Heart right ventricle (tissue), 16 donors: Measurements from ENCODE around the gene HDHD5. TPM values are rescaled to one million over a fixed set of nuclear protein-coding genes. Genes with fewer than 3 reads are reported as not detected.

ENCODE experiments used
- ATAC-seq, 8 donors: fragments of 200-7000 bp; cut with Tn5 transposase; one replicate each; pipeline ENCODE4 v1.9.1; 2020; ENCODE audit warnings: mild to moderate bottlenecking in 8 of 8, moderate library complexity in 8 of 8, moderate number of reproducible peaks in 1 of 8
- DNase-seq, 2 donors: peaks; one replicate each; pipeline ENCODE4 v3.0.0-alpha.2; 2020
- H3K27ac ChIP-seq, 10 donors: fragments of 200-600 bp; sonication (generic) in 2 of 10; one replicate each; pipeline versions ENCODE4 v1.5.0 to v1.8.0; 2020 to 2022; ENCODE audit warnings: mild to moderate bottlenecking in 3 of 10
- H3K27me3 ChIP-seq, 7 donors: fragments of 200-600 bp; one replicate each; pipeline ENCODE4 v1.8.0; 2021 to 2022; ENCODE audit warnings: mild to moderate bottlenecking in 2 of 7
- H3K36me3 ChIP-seq, 9 donors: fragments of 200-600 bp; sonication (generic) in 1 of 9; one replicate each; pipeline versions ENCODE4 v1.5.0 to v1.8.0; 2020 to 2022; ENCODE audit warnings: mild to moderate bottlenecking in 2 of 9
- H3K4me1 ChIP-seq, 9 donors: fragments of 200-600 bp; sonication (generic) in 1 of 9; one replicate each; pipeline versions ENCODE4 v1.5.0 to v1.8.0; 2020 to 2022; ENCODE audit warnings: mild to moderate bottlenecking in 4 of 9
- H3K4me3 ChIP-seq, 10 donors: fragments of 200-600 bp; sonication (generic) in 2 of 10; one replicate each; pipeline versions ENCODE4 v1.5.0 to v1.8.0; 2020 to 2022; ENCODE audit warnings: mild to moderate bottlenecking in 7 of 10, moderate library complexity in 2 of 10
- H3K9me3 ChIP-seq, 11 donors: fragments of 200-600 bp in 10 of 11; sonication (generic) in 2 of 11; one replicate each; pipeline versions ENCODE4 v1.5.0 to v1.8.0; 2013 to 2022; ENCODE audit warnings: mild to moderate bottlenecking in 2 of 11, control low read depth in 1 of 11, moderate library complexity in 1 of 11
- WGBS, 2 donors: extraction: QIAGEN DNeasy Blood & Tissue Kit; methylation state at CpG; one replicate each; pipeline ENCODE4 v1.1.7; 2013; ENCODE audit warnings: inconsistent platforms in 1 of 2; 5-methylcytosine and 5-hydroxymethylcytosine counted together
- intact Hi-C, 10 donors: fragments of 100-400 bp; cut with DNase I; formaldehyde crosslinking; loops; one replicate each; pipeline versions ENCODE4 v1.11.1 to v1.14.2; 2022
- polyA plus RNA-seq, 2 donors: library from polyadenylated mRNA; stranded (reverse); fragments of 200-250 nt; gene quantifications; one replicate each; pipeline ENCODE4 v1.2.3, GENCODE V29; 2013
- total RNA-seq, 10 donors: library from RNA; stranded (reverse); fragmentation: NEBNext Ultra II Directional in 3 of 10; extraction: Animal tissue kit (Norgen Biotek cat#: 25700) in 3 of 10; gene quantifications; one replicate each; pipeline versions ENCODE4 v1.2.1 to v1.2.4, GENCODE V29; 2021 to 2023
- TF ChIP-seq, protein P1 (sequence below), 9 donors: fragments of 200-600 bp; sonication (generic) in 2 of 9; IDR thresholded peaks; one replicate each; pipeline versions ENCODE4 v1.5.0 to v1.8.0; 2021 to 2022; ENCODE audit warnings: antibody characterized with exemption in 9 of 9, mild to moderate bottlenecking in 5 of 9, moderate library complexity in 1 of 9
- donor health status: Arrhythmogenic right ventricular cardiomyopathy.
- donor health status: ischemic (EF 13 %, LVEDD 7.1; RV severe dilation, severe dysfunction).
- donor health status: healthy with polysubstance abuse.
- donor health status: DM: no; HTN: yes; CAD: no.
- donor health status: DM: no; HTN: no; CAD: no.
- donor health status: ischemic (EF 25% LVEDD 6.9; RV normal size, moderate dysfunction).
- donor health status: ischemic (EF 25% LVEDD 5.7; RV mildly dilated, moderate dysfunction).
- donor health status: healthy.
- donor health status: DM: yes; HTN: yes; CAD: no.
- donor health status: Ischemic cardiomyopathy.
- donor health status: ischemic (EF 35%, LVEDD 5.7; RV mildly dilated, moderate dysfunction).
- donor health status: nonischemic (EF 11% LVEDD 7.7; RV severe dilation, severe dysfunction).
- donor health status: DM: yes; HTN: yes; CAD: no.
- donor health status: PGD.
- donor health status: ischemic (EF 29% LVEDD 5.4; RV normal size, mild dysfunction).
- donor health status: nonischemic (EF 23%, LVEDD 6.1; RV moderate dilation, normal function).

Gene HDHD5
- total and polyA plus RNA-seq, 12 donors: 23.6 to 60.4 (median 50.3) TPM

DNA sequence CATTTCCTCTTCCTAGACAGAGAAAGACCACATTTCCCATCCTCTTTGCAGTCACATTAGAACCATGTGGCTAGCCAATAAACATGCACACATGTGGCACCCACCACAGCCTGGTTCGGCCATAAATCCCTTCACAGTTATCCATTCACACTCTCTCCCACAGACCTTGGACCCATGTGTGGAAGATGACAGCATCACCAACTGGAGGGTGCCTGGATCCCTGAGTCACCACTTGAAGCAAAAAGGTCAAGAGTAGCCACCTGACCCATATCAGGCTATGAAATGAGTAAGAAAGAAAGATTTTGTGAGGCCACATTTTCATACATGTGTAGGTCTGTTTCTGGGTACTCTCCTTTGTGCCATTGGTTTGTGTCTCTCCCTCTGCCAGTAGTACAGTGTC, 28.9 kb downstream of the HDHD5 start:
- intact Hi-C loops: no loop called here

DNA sequence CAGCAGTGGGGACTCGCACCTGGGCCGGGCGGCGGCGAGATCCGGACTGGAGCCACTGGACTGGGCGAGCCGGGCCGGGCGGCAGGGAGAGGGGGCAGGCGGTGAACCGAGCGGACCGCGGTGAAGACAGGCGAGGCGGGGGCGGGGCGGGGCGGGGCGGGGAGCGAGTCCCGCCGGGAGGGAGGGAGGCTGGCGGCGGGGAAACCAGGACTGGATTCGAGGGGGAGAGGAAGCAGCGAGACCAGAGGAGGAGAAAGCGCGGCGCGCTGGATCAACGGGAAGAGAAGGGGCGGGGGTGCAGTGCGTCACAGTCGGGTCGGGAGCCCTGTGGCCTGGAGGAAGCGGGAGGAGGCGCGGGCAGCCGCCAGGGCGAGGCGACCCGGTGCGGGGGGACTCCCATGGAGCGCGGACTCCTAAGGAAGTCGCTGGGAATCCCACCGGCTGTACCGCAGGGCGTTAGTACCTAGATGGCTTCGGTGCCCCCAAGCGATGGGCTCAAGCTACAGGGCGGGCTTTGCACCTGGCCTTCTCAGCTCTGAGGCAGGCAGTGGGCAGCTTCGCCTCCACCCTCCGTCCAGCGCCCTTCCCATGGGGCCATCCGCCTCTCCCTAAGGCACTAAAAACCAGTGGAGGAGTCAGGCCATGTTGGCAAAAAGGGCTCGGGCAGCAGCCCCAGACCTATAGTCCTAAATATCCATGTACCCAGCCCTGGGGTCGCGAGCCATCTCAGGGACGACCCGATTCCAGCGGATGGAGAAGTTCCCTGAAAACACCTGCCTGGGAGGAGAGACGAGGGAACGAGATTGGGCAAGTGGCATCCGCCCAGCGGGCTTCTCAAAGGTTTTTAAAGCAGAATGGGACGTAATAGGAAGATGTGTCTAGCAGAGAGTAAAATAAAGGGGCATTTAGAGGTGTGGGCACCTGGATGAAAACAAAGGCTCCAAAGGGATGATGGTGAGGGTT, 37.6 kb downstream of the HDHD5 start, which contains the start of gene TMEM121B:
Gene TMEM121B (minus strand): TSS at position 128 of the 963 bp plus-strand sequence. CDS start 233 bp downstream, outside the sequence.
- Histone ChIP-seq H3K4me1 (peaks cover 3 to 42% (median 23%) of the 10 kb centered on the region in 9 donors), H3K27me3 (peaks cover 0 to 31% (median 0%) of the 10 kb centered on the region in 7 donors), H3K9me3 (no peaks in the 10 kb centered on the region), H3K27ac (peak within 1 kb of the TSS in 8 of 10 donors; percentile 39 to 82 (median 68)), H3K36me3 (no peaks in the 10 kb centered on the region), H3K4me3 (peak within 1 kb of the TSS; percentile 58 to 80 (median 68))
- WGBS, 2 donors: 6 to 7% methylated on average over 53 to 69 of the region's 69 CpGs
- intact Hi-C loops: loop anchor here in 8 of 10 donors (1.0 to 5.0 kb wide), 6 partner anchors 11 to 51 kb away; partner anchors contain the start of gene HDHD5 (in 4 of the 8)
- TF ChIP-seq, protein P1, sequence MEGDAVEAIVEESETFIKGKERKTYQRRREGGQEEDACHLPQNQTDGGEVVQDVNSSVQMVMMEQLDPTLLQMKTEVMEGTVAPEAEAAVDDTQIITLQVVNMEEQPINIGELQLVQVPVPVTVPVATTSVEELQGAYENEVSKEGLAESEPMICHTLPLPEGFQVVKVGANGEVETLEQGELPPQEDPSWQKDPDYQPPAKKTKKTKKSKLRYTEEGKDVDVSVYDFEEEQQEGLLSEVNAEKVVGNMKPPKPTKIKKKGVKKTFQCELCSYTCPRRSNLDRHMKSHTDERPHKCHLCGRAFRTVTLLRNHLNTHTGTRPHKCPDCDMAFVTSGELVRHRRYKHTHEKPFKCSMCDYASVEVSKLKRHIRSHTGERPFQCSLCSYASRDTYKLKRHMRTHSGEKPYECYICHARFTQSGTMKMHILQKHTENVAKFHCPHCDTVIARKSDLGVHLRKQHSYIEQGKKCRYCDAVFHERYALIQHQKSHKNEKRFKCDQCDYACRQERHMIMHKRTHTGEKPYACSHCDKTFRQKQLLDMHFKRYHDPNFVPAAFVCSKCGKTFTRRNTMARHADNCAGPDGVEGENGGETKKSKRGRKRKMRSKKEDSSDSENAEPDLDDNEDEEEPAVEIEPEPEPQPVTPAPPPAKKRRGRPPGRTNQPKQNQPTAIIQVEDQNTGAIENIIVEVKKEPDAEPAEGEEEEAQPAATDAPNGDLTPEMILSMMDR (IDR thresholded peaks at IDR 0.05): no peak
- DNase-seq (peak; percentile 79 to 85), ATAC-seq (peak; percentile 77 to 93 (median 86))

More for the DNA sequence above, 28.9 kb downstream of the HDHD5 start:
- TF ChIP-seq, protein P1 (IDR thresholded peaks at IDR 0.05): no peak
- DNase-seq (no peak), ATAC-seq (no peak)
- peaks cover 0 to 15% (median 5%) of the 10 kb centered on the region in 9 donors for H3K4me1 ChIP-seq
- H3K27ac ChIP-seq: no peak overlapping the region
- no peaks in the 10 kb centered on the region for H3K27me3 ChIP-seq
- H3K9me3 ChIP-seq: no peaks in the 10 kb centered on the region
- no peak overlapping the region for H3K4me3 ChIP-seq
- WGBS, 2 donors: 95 to 100% methylated on average over 1 of the region's 1 CpG
- H3K36me3 ChIP-seq: peaks cover 0 to 2% (median 0%) of the 10 kb centered on the region in 9 donors

- Histone ChIP-seq H3K27me3 (peaks cover 0 to 31% (median 0%) of the 10 kb centered on the region in 7 donors), H3K4me3 (peak overlapping the region; percentile 58 to 80 (median 68)), H3K27ac (peak overlapping the region in 8 of 10 donors; percentile 39 to 82 (median 68)), H3K4me1 (peaks cover 3 to 50% (median 23%) of the 10 kb centered on the region in 9 donors), H3K36me3 (no peaks in the 10 kb centered on the region), H3K9me3 (no peaks in the 10 kb centered on the region)
- intact Hi-C loops: loop anchor here in 8 of 10 donors (1.0 to 5.0 kb wide), 6 partner anchors 12 to 52 kb away; partner anchors contain the start of gene HDHD5 (in 4 of the 8)
- ATAC-seq (peak in 1 of 8 donors; percentile 10), DNase-seq (no peak)
- TF ChIP-seq, protein P1 (IDR thresholded peaks at IDR 0.05): no peak
- 0 to 1% methylated on average over 30 to 70 of the region's 70 CpGs for WGBS, 2 donors
These were observed 38.3 kb downstream of the HDHD5 start for GRCh38 chr22:17120711-17121232.

GRCh38 chr22:17120281-17120680, 38.8 kb downstream of the HDHD5 start:
- TF ChIP-seq, protein P1 (IDR thresholded peaks at IDR 0.05): peak in 1 of 9 donors; percentile 5
- peak; percentile 61 to 71 for DNase-seq
- intact Hi-C loops: loop anchor here in 8 of 10 donors (2.0 to 5.0 kb wide), 5 partner anchors 33 to 52 kb away; partner anchors contain the start of gene HDHD5 (in 4 of the 8)
- Histone ChIP-seq H3K4me3 (peak overlapping the region in 7 of 10 donors; percentile 64 to 80 (median 69)), H3K4me1 (peaks cover 3 to 54% (median 23%) of the 10 kb centered on the region in 9 donors), H3K27me3 (peaks cover 0 to 31% (median 0%) of the 10 kb centered on the region in 7 donors), H3K9me3 (no peaks in the 10 kb centered on the region), H3K27ac (no peak overlapping the region), H3K36me3 (no peaks in the 10 kb centered on the region)
- peak in 5 of 8 donors; percentile 13 to 54 (median 44) for ATAC-seq
- WGBS, 2 donors: 2 to 5% methylated on average over 38 to 45 of the region's 45 CpGs
